SK-N-SH treated with all-trans-retinoic acid at 6 μM for 48 hours (cell line): ENCODE data around the gene SLC35E3.

Experiments used
- ATAC-seq: fragments of 200-7000 bp; cut with Tn5 transposase; 3 replicates; pipeline ENCODE4 v1.9.1; 2020; ENCODE audit warnings: mild to moderate bottlenecking, moderate library complexity
- ARNTL ChIP-seq: fragments of 450-650 bp; formaldehyde crosslinking; IDR thresholded peaks from 2 replicates; pipeline ENCODE4 v1.5.0; 2020; ENCODE audit warnings: low read depth, mild to moderate bottlenecking, moderate library complexity, borderline replicate concordance
- BACH2 ChIP-seq: fragments of 250-450 bp; sonication (Bioruptor Pico); IDR thresholded peaks from 2 replicates; pipeline ENCODE4 v1.9.0; 2021; ENCODE audit warnings: mild to moderate bottlenecking, borderline replicate concordance
- CSDC2 ChIP-seq: fragments of 250-450 bp; sonication (Bioruptor Pico); IDR thresholded peaks from 2 replicates; pipeline ENCODE4 v1.5.0; 2020; ENCODE audit warnings: mild to moderate bottlenecking, moderate library complexity
- CSRNP3 ChIP-seq: fragments of 250-450 bp; sonication (Bioruptor Pico); IDR thresholded peaks from 2 replicates; pipeline ENCODE4 v1.5.1; 2021; ENCODE audit warnings: mild to moderate bottlenecking, moderate library complexity
- ESRRG ChIP-seq: fragments of 250-450 bp; sonication (Bioruptor Pico); IDR thresholded peaks from 2 replicates; pipeline ENCODE4 v1.6.1; 2021; ENCODE audit warnings: mild to moderate bottlenecking
- GLIS3 ChIP-seq: fragments of 250-450 bp; sonication (Bioruptor Pico); IDR thresholded peaks from 2 replicates; pipeline ENCODE4 v1.5.0; 2020; ENCODE audit warnings: mild to moderate bottlenecking, moderate library complexity
- ISL1 ChIP-seq: fragments of 250-450 bp; sonication (Bioruptor Pico); IDR thresholded peaks from 2 replicates; pipeline ENCODE4 v2.1.2; 2022; ENCODE audit warnings: mild to moderate bottlenecking, moderate library complexity
- OSR1 ChIP-seq: fragments of 250-450 bp; sonication (Bioruptor Pico); IDR thresholded peaks from 2 replicates; pipeline ENCODE4 v1.8.0; 2022; ENCODE audit warnings: moderate library complexity, mild to moderate bottlenecking, inconsistent platforms
- POU6F1 ChIP-seq: fragments of 250-450 bp; sonication (Bioruptor Pico); IDR thresholded peaks from 2 replicates; pipeline ENCODE4 v1.8.0; 2021; ENCODE audit warnings: low read depth, mild to moderate bottlenecking, moderate library complexity, borderline replicate concordance
- RARB ChIP-seq: fragments of 250-450 bp; sonication (Bioruptor Pico); IDR thresholded peaks from 2 replicates; pipeline ENCODE4 v1.8.0; 2021; ENCODE audit warnings: mild to moderate bottlenecking, moderate library complexity
- SNAI2 ChIP-seq: fragments of 250-450 bp; sonication (Bioruptor Pico); IDR thresholded peaks from 2 replicates; pipeline ENCODE4 v1.5.0; 2020; ENCODE audit warnings: mild to moderate bottlenecking, moderate library complexity
- TCF4 ChIP-seq: fragments of 250-450 bp; sonication (Bioruptor Pico); IDR thresholded peaks from 2 replicates; pipeline ENCODE4 v1.8.0; 2021; ENCODE audit warnings: mild to moderate bottlenecking, moderate library complexity, borderline replicate concordance
- TOX ChIP-seq: fragments of 250-450 bp; sonication (Bioruptor Pico); IDR thresholded peaks from 2 replicates; pipeline ENCODE4 v1.8.0; 2021; ENCODE audit warnings: mild to moderate bottlenecking, moderate library complexity, borderline replicate concordance
- TSHZ2 ChIP-seq: fragments of 250-450 bp; sonication (Bioruptor Pico); IDR thresholded peaks from 2 replicates; pipeline ENCODE4 v1.5.0; 2020; ENCODE audit warnings: mild to moderate bottlenecking, moderate library complexity
- ZFP3 ChIP-seq: fragments of 250-450 bp; sonication (Bioruptor Pico); IDR thresholded peaks from 2 replicates; pipeline ENCODE4 v1.5.0; 2020; ENCODE audit warnings: mild to moderate bottlenecking, moderate library complexity
- ZNF565 ChIP-seq: fragments of 450-650 bp; formaldehyde crosslinking; conservative IDR thresholded peaks from 2 replicates; pipeline ENCODE4 v1.5.0; 2020; ENCODE audit warnings: low read depth, mild to moderate bottlenecking, moderate library complexity
- ZNF70 ChIP-seq: fragments of 450-650 bp; formaldehyde crosslinking; IDR thresholded peaks from 2 replicates; pipeline ENCODE4 v1.5.0; 2020; ENCODE audit warnings: mild to moderate bottlenecking, moderate library complexity
- TF ChIP-seq, protein P1 (sequence below): fragments of 250-450 bp; sonication (Bioruptor Pico); IDR thresholded peaks from 2 replicates; pipeline ENCODE4 v1.8.0; 2020; ENCODE audit warnings: mild to moderate bottlenecking, moderate library complexity, borderline replicate concordance

Gene SLC35E3

GRCh38 chr12:68784015-68784414, 38.0 kb downstream of the SLC35E3 start:
- TF ChIP-seq BACH2 (CRISPR knock-in tag), result no peak
- no peak for TF ChIP-seq ZNF70 (CRISPR knock-in tag)
- no peak for TF ChIP-seq CSDC2
- TF ChIP-seq GLIS3 (CRISPR knock-in tag), result no peak
- no peak for TF ChIP-seq POU6F1
- no peak for TF ChIP-seq ZFP3
- TF ChIP-seq TCF4, result no peak
- TF ChIP-seq RARB (CRISPR knock-in tag), result no peak
- TF ChIP-seq TOX (CRISPR knock-in tag), result no peak
- no peak for TF ChIP-seq ESRRG (CRISPR knock-in tag)
- no peak for TF ChIP-seq ARNTL (CRISPR knock-in tag)
- no peak for TF ChIP-seq CSRNP3 (CRISPR knock-in tag)
- TF ChIP-seq ZNF565 (CRISPR knock-in tag), result no peak
- no peak for TF ChIP-seq ISL1 (CRISPR knock-in tag)
- ATAC-seq, result no peak

- ATAC-seq, result no peak
- TF ChIP-seq OSR1 (no peak), CSDC2 (no peak), TCF4 (no peak), POU6F1 (no peak), ZNF565 (CRISPR knock-in tag) (no peak), GLIS3 (CRISPR knock-in tag) (no peak), TOX (CRISPR knock-in tag) (no peak), ESRRG (CRISPR knock-in tag) (no peak), RARB (CRISPR knock-in tag) (no peak)
- TF ChIP-seq, protein P1, sequence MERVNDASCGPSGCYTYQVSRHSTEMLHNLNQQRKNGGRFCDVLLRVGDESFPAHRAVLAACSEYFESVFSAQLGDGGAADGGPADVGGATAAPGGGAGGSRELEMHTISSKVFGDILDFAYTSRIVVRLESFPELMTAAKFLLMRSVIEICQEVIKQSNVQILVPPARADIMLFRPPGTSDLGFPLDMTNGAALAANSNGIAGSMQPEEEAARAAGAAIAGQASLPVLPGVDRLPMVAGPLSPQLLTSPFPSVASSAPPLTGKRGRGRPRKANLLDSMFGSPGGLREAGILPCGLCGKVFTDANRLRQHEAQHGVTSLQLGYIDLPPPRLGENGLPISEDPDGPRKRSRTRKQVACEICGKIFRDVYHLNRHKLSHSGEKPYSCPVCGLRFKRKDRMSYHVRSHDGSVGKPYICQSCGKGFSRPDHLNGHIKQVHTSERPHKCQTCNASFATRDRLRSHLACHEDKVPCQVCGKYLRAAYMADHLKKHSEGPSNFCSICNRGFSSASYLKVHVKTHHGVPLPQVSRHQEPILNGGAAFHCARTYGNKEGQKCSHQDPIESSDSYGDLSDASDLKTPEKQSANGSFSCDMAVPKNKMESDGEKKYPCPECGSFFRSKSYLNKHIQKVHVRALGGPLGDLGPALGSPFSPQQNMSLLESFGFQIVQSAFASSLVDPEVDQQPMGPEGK (CRISPR knock-in tag), result no peak
- TF ChIP-seq, all 23 proteins: peak for 0
Observed at GRCh38 chr12:68785358-68785757, 39.4 kb downstream of the SLC35E3 start.

GRCh38 chr12:68785823-68786222, 39.8 kb downstream of the SLC35E3 start:
- no peak for TF ChIP-seq ARNTL (CRISPR knock-in tag)
- ATAC-seq, result no peak

GRCh38 chr12:68786929-68787328, 41.0 kb downstream of the SLC35E3 start:
- ATAC-seq, result peak; percentile 63
- TF ChIP-seq OSR1, result no peak
- TF ChIP-seq ZNF70 (CRISPR knock-in tag), result no peak
- TF ChIP-seq SNAI2 (CRISPR knock-in tag), result no peak

DNA sequence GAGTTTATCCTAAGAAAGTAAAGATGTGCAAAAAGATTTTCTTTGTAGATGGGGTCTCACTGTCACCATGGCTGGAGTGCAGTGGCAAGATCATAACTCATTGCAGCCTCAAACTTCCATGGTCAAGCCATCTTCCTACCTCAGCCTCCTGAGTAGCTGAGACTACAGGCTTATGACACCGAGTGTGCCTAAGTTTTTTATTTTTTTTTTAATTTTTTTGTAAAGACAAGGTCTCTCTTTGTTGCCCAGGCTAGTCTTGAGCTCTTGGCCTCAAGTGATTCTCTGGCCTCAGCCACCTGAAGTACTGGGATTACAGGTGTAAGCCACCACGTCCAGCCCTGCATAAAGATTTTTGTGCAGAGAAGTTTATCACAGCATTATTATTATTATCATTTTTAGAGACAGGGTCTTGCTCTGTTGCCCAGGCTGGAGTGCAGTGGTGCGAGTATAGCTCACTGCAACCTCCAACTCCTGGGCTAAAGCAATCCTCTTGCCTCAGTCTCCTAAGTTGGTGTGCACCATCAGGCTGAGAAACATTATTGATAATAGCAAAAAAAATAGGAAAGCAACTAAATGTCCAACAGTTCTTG, 42.7 kb downstream of the SLC35E3 start:
- ATAC-seq, result no peak
- TF ChIP-seq TCF4 (no peak), ZNF565 (CRISPR knock-in tag) (no peak), RARB (CRISPR knock-in tag) (no peak), ESRRG (CRISPR knock-in tag) (no peak), TSHZ2 (no peak), POU6F1 (no peak), OSR1 (no peak), ZFP3 (no peak), TOX (CRISPR knock-in tag) (no peak), GLIS3 (CRISPR knock-in tag) (no peak), CSDC2 (no peak), CSRNP3 (CRISPR knock-in tag) (no peak), ZNF70 (CRISPR knock-in tag) (no peak)
